C4-2B (cell line): ENCODE measurements around the gene ACVRL1.

Source experiments
- ZFX ChIP-seq: fragments of 450-650 bp; IDR thresholded peaks from 2 replicates; pipeline ENCODE4 v1.6.1; 2017
- TF ChIP-seq, protein P1 (sequence below): fragments of 450-650 bp; conservative IDR thresholded peaks from 2 replicates; pipeline ENCODE4 v1.5.1; 2017; ENCODE audit warnings: mild to moderate bottlenecking

DNA sequence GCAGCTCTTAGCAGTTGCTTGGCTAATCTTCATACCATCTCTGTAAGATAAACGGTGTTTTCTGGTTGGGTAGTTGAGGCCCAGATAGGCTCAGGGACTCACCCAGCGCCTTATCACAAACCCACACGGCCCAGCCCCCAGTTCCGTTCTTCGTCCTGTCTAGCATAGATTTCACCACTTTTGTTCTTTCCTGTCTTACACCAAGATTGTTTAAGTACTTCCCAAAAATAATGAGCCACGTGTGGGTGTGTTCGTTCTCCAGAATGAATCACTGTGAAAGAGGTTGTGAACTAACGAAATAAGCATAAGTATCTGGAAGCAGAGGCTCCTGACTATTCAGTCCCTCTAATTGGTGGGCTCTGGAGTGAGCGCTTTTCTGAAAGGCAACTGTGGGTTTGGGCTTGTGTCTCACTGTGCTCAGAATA, 65.6 kb downstream of the ACVRL1 start:
- TF ChIP-seq, protein P1, sequence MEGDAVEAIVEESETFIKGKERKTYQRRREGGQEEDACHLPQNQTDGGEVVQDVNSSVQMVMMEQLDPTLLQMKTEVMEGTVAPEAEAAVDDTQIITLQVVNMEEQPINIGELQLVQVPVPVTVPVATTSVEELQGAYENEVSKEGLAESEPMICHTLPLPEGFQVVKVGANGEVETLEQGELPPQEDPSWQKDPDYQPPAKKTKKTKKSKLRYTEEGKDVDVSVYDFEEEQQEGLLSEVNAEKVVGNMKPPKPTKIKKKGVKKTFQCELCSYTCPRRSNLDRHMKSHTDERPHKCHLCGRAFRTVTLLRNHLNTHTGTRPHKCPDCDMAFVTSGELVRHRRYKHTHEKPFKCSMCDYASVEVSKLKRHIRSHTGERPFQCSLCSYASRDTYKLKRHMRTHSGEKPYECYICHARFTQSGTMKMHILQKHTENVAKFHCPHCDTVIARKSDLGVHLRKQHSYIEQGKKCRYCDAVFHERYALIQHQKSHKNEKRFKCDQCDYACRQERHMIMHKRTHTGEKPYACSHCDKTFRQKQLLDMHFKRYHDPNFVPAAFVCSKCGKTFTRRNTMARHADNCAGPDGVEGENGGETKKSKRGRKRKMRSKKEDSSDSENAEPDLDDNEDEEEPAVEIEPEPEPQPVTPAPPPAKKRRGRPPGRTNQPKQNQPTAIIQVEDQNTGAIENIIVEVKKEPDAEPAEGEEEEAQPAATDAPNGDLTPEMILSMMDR = no peak
- TF ChIP-seq ZFX = no peak
